ENCODE measurements around the gene DCTN5. TPM values are rescaled to one million over a fixed set of nuclear protein-coding genes. Genes with fewer than 3 reads are reported as not detected.

DCTN5 gene
- total and polyA plus RNA-seq, 4 donors, result 9.0 to 44.7 (median 29.1) TPM

- Histone ChIP-seq H3K9me3 (ENCODE audit: control insufficient read depth, low read length) (peaks cover 2% of the 10 kb centered on the region), H3K36me3 (ENCODE audit: control insufficient read depth in 1 of 2, insufficient read depth in 2 of 2, low read length in 1 of 2) (no peaks in the 10 kb centered on the region), H3K4me1 (ENCODE audit: control insufficient read depth in 1 of 2, insufficient read depth in 2 of 2, low read length in 2 of 2) (no peaks in the 10 kb centered on the region), H3K27me3 (ENCODE audit: control insufficient read depth in 1 of 2, insufficient read depth in 2 of 2, low read length in 1 of 2) (no peaks in the 10 kb centered on the region), H3K27ac (ENCODE audit: low read depth in 1 of 2, low read length in 2 of 2) (no peak overlapping the region), H3K4me3 (ENCODE audit: low read length in 2 of 2) (no peak overlapping the region)
- WGBS, 2 donors, result 57 to 62% methylated on average over 3 of the region's 3 CpGs
- ATAC-seq (ENCODE audit: low FRiP score), result no peak
- DNase-seq, result no peak
- intact Hi-C loops (cut with DNase I), result no loop called here
Measured at GRCh38 chr16:23724785-23725131, 83.5 kb downstream of the DCTN5 start.

GRCh38 chr16:23726710-23727109 lies 85.4 kb downstream of the DCTN5 start:
- Histone ChIP-seq H3K4me3 (ENCODE audit: low read length in 2 of 2) (no peak overlapping the region), H3K27me3 (ENCODE audit: control insufficient read depth in 1 of 2, insufficient read depth in 2 of 2, low read length in 1 of 2) (no peaks in the 10 kb centered on the region), H3K4me1 (ENCODE audit: control insufficient read depth in 1 of 2, insufficient read depth in 2 of 2, low read length in 2 of 2) (no peaks in the 10 kb centered on the region), H3K36me3 (ENCODE audit: control insufficient read depth in 1 of 2, insufficient read depth in 2 of 2, low read length in 1 of 2) (no peaks in the 10 kb centered on the region), H3K27ac (ENCODE audit: low read depth in 1 of 2, low read length in 2 of 2) (no peak overlapping the region), H3K9me3 (ENCODE audit: control insufficient read depth, low read length) (no peaks in the 10 kb centered on the region)
- ATAC-seq (ENCODE audit: low FRiP score) (no peak), DNase-seq (no peak)
- intact Hi-C loops (cut with DNase I), result no loop called here
- 87 to 93% methylated on average over 3 of the region's 3 CpGs for WGBS, 2 donors

Other genes with a start within 250 kb of the DCTN5 start
- 10 to 100 TPM; 15.6 to 30.0 TPM for gene COG7, start 188.3 kb upstream of the DCTN5 start, total RNA-seq
- 10 to 100 TPM; 12.5 to 50.2 TPM for gene COG7, start 188.3 kb upstream of the DCTN5 start, polyA plus RNA-seq
- 10 to 100 TPM; 48.2 to 84.9 TPM for gene GGA2, start 131.0 kb upstream of the DCTN5 start, total RNA-seq
- gene GGA2, start 131.0 kb upstream of the DCTN5 start, polyA plus RNA-seq, result 10 to 100 TPM; 12.0 to 18.0 TPM
- gene EARS2, start 84.1 kb upstream of the DCTN5 start, total RNA-seq, result 10 to 100 TPM; 10.8 to 14.9 TPM
- gene EARS2, start 84.1 kb upstream of the DCTN5 start, polyA plus RNA-seq, result 1 to 10 TPM; 4.8 to 6.3 TPM
- 10 to 100 TPM; 43.8 to 55.4 TPM for gene UBFD1, start 83.7 kb upstream of the DCTN5 start, total RNA-seq
- gene UBFD1, start 83.7 kb upstream of the DCTN5 start, polyA plus RNA-seq, result 10 to 100 TPM; 12.3 to 12.8 TPM
- 10 to 100 TPM; 46.1 to 48.7 TPM for gene NDUFAB1, start 45.1 kb upstream of the DCTN5 start, total RNA-seq
- gene NDUFAB1, start 45.1 kb upstream of the DCTN5 start, polyA plus RNA-seq, result 100 to 1,000 TPM; 134 to 180 TPM
- 1 to 10 TPM; 7.7 to 9.5 TPM for gene PALB2, start 156 bp upstream of the DCTN5 start, total RNA-seq
- gene PALB2, start 156 bp upstream of the DCTN5 start, polyA plus RNA-seq, result 10 to 100 TPM in 1 of 2 donors, 1 to 10 TPM in 1; 3.5 to 10.9 TPM
- 1 to 10 TPM; 1.6 to 4.7 TPM for gene PLK1, start 37.4 kb downstream of the DCTN5 start, total RNA-seq
- gene PLK1, start 37.4 kb downstream of the DCTN5 start, polyA plus RNA-seq, result 1 to 10 TPM in 1 of 2 donors, under 1 TPM in 1; 0.88 to 3.3 TPM
- not detected for gene ERN2, start 71.8 kb downstream of the DCTN5 start, total RNA-seq
- under 1 TPM; 0.10 to 0.50 TPM for gene ERN2, start 71.8 kb downstream of the DCTN5 start, polyA plus RNA-seq
- gene CHP2, start 113.6 kb downstream of the DCTN5 start, total RNA-seq, result under 1 TPM in 1 of 2 donors, not detected in 1; 0.13 TPM
- 10 to 100 TPM in 1 of 2 donors, under 1 TPM in 1; 0.23 to 55.2 TPM for gene CHP2, start 113.6 kb downstream of the DCTN5 start, polyA plus RNA-seq
- 10 to 100 TPM in 1 of 2 donors, 1 to 10 TPM in 1; 6.3 to 16.7 TPM for gene PRKCB, start 194.5 kb downstream of the DCTN5 start, total RNA-seq
- gene PRKCB, start 194.5 kb downstream of the DCTN5 start, polyA plus RNA-seq, result 1 to 10 TPM in 1 of 2 donors, under 1 TPM in 1; 0.28 to 4.5 TPM